Fibroblast of villous mesenchyme (primary cell): ENCODE measurements around the gene CXCL6. TPM values are rescaled to one million over a fixed set of nuclear protein-coding genes. Genes with fewer than 3 reads are reported as not detected.

Source experiments
- DNase-seq: peaks from one replicate; pipeline ENCODE4 v3.0.0-alpha.2; 2010; ENCODE audit warnings: low read depth
- H3K4me3 ChIP-seq: 2 replicates; pipeline ENCODE4 v1.5.1; 2011; ENCODE audit warnings: low read depth, mild to moderate bottlenecking, low read length
- CTCF ChIP-seq: IDR thresholded peaks from 2 replicates; pipeline ENCODE4 v1.5.1; 2012; ENCODE audit warnings: low read depth, mild to moderate bottlenecking, low read length; ENCODE audit not compliant: insufficient read depth
- total RNA-seq: library from RNA; depleted of rRNA; stranded (reverse); fragments of >200 nt; gene quantifications from 2 replicates; pipeline ENCODE4 v1.2.3, GENCODE V29; 2012

CXCL6 gene
- total RNA-seq = 0.64 and 4.7 TPM in 2 replicates

- TF ChIP-seq CTCF = no peak
- H3K4me3 ChIP-seq = peak within 1 kb of the TSS; percentile 43
- peak; percentile 17 for DNase-seq
Observed at GRCh38 chr4:73836373-73837279, at the start of gene CXCL6. Gene CXCL6 (plus strand): TSS chr4:73836678. CDS start chr4:73836751, 73 bp downstream.

GRCh38 chr4:73788411-73788810 is 48.1 kb upstream of the CXCL6 start:
- DNase-seq = no peak
- TF ChIP-seq CTCF = no peak
- H3K4me3 ChIP-seq = no peak overlapping the region

GRCh38 chr4:73798842-73799241 is 37.6 kb upstream of the CXCL6 start:
- no peak overlapping the region for H3K4me3 ChIP-seq
- no peak for TF ChIP-seq CTCF
- no peak for DNase-seq

- no peak for TF ChIP-seq CTCF
- no peak for DNase-seq
- H3K4me3 ChIP-seq = no peak overlapping the region
Observed at GRCh38 chr4:73800206-73800605, 36.3 kb upstream of the CXCL6 start.

- no peak overlapping the region for H3K4me3 ChIP-seq
- no peak for TF ChIP-seq CTCF
- no peak for DNase-seq
Observed at GRCh38 chr4:73801692-73802091, 34.8 kb upstream of the CXCL6 start.

- no peak overlapping the region for H3K4me3 ChIP-seq
- TF ChIP-seq CTCF = no peak
- no peak for DNase-seq
Observed at GRCh38 chr4:73803213-73803612, 33.3 kb upstream of the CXCL6 start.

- no peak for TF ChIP-seq CTCF
- H3K4me3 ChIP-seq = no peak overlapping the region
- no peak for DNase-seq
Observed at GRCh38 chr4:73810191-73810590, 26.3 kb upstream of the CXCL6 start.
